Esophagus squamous epithelium (tissue), 5 donors: Measurements from ENCODE around the gene SRGAP3. TPM values are rescaled to one million over a fixed set of nuclear protein-coding genes. Genes with fewer than 3 reads are reported as not detected.

Experiments
- DNase-seq: peaks from one replicate; lab custom pipeline; 2025; lab: John Stamatoyannopoulos, UW
- H3K27ac ChIP-seq, 4 donors: fragments of 200-600 bp; sonication (generic); one replicate each; pipeline ENCODE4 v1.5.1; 2016 to 2019; ENCODE audit warnings: mild to moderate bottlenecking in 1 of 4
- H3K27me3 ChIP-seq, 4 donors: fragments of 200-600 bp; sonication (generic); 1 replicate in 3 of 4; 2 replicates in 1 of 4; pipeline versions ENCODE4 v1.5.1 to v1.6.0; 2017 to 2021; ENCODE audit warnings: antibody characterized with exemption in 1 of 4
- H3K36me3 ChIP-seq, 3 donors: fragments of 200-600 bp; sonication (generic); one replicate each; pipeline ENCODE4 v1.5.1; 2016 to 2019
- H3K4me1 ChIP-seq, 3 donors: fragments of 200-600 bp; sonication (generic); one replicate each; pipeline ENCODE4 v1.5.1; 2017 to 2019
- H3K4me3 ChIP-seq, 4 donors: fragments of 200-600 bp; sonication (generic); 1 replicate in 3 of 4; 2 replicates in 1 of 4; pipeline ENCODE4 v1.5.1; 2016 to 2019; ENCODE audit warnings: mild to moderate bottlenecking in 2 of 4, moderate library complexity in 1 of 4
- H3K9me3 ChIP-seq, 3 donors: fragments of 200-600 bp; sonication (generic); one replicate each; pipeline ENCODE4 v1.5.1; 2016 to 2019
- CTCF ChIP-seq, 6 experiments: fragments of 450-650 bp in 4 of 6; fragments of 200-600 bp in 2 of 6; sonication (generic) in 2 of 6; IDR thresholded peaks; one replicate each; pipeline ENCODE4 v1.5.1; 2016 to 2019; ENCODE audit warnings: antibody characterized with exemption in 6 of 6, mild to moderate bottlenecking in 4 of 6, moderate library complexity in 4 of 6
- POLR2A ChIP-seq, 4 donors: fragments of 450-650 bp; IDR thresholded peaks; one replicate each; pipeline ENCODE4 v1.6.1; 2017; ENCODE audit warnings: antibody characterized with exemption in 4 of 4, mild to moderate bottlenecking in 4 of 4, moderate library complexity in 3 of 4
- WGBS, 2 donors: methylation state at CpG; one replicate each; pipeline ENCODE4 v1.1.5; 2018; 5-methylcytosine and 5-hydroxymethylcytosine counted together
- intact Hi-C: fragments of 100-400 bp; cut with DNase I; formaldehyde crosslinking; loops from one replicate; pipeline ENCODE4 v1.15.0; 2022
- total RNA-seq, 4 donors: library from RNA; depleted of rRNA; stranded (reverse); fragments of >200 nt; gene quantifications; one replicate each; pipeline ENCODE4 v1.1.0, GENCODE V29; 2016
- donor health status: DM: yes; HTN: yes; CAD: no.

SRGAP3 gene
- total RNA-seq, 4 donors from 2014 or later, result 4.0 to 15.8 (median 6.6) TPM

GRCh38 chr3:9045371-9045770, 204.1 kb downstream of the SRGAP3 start:
- H3K27ac ChIP-seq, result no peak overlapping the region
- peaks cover 0 to 39% (median 0%) of the 10 kb centered on the region in 3 donors for H3K36me3 ChIP-seq
- DNase-seq, result no peak
- intact Hi-C loops, result no loop called here
- no peak overlapping the region for H3K4me3 ChIP-seq
- no peaks in the 10 kb centered on the region for H3K4me1 ChIP-seq
- 90 to 92% methylated on average over 7 of the region's 7 CpGs for WGBS, 2 donors
- no peaks in the 10 kb centered on the region for H3K27me3 ChIP-seq
- TF ChIP-seq POLR2A (IDR thresholded peaks at IDR 0.05), result no peak
- TF ChIP-seq CTCF (IDR thresholded peaks at IDR 0.05), result no peak
- H3K9me3 ChIP-seq, result no peaks in the 10 kb centered on the region

- Histone ChIP-seq H3K27me3 (no peaks in the 10 kb centered on the region), H3K36me3 (peaks cover 0 to 27% (median 0%) of the 10 kb centered on the region in 3 donors), H3K27ac (no peak overlapping the region), H3K4me1 (no peaks in the 10 kb centered on the region), H3K9me3 (no peaks in the 10 kb centered on the region), H3K4me3 (no peak overlapping the region)
- intact Hi-C loops, result no loop called here
- TF ChIP-seq CTCF (IDR thresholded peaks at IDR 0.05) (no peak), POLR2A (IDR thresholded peaks at IDR 0.05) (no peak)
- 85 to 86% methylated on average over 4 to 6 of the region's 6 CpGs for WGBS, 2 donors
- DNase-seq, result no peak
Observed at GRCh38 chr3:9043063-9043462, 206.4 kb downstream of the SRGAP3 start.

GRCh38 chr3:9041626-9042025, 207.8 kb downstream of the SRGAP3 start:
- H3K4me1 ChIP-seq, result peaks cover 0 to 11% (median 8%) of the 10 kb centered on the region in 3 donors
- peaks cover 0 to 14% (median 0%) of the 10 kb centered on the region in 3 donors for H3K36me3 ChIP-seq
- no peaks in the 10 kb centered on the region for H3K9me3 ChIP-seq
- TF ChIP-seq POLR2A (IDR thresholded peaks at IDR 0.05) (no peak), CTCF (IDR thresholded peaks at IDR 0.05) (no peak)
- DNase-seq, result no peak
- no peak overlapping the region for H3K27ac ChIP-seq
- H3K27me3 ChIP-seq, result no peaks in the 10 kb centered on the region
- no peak overlapping the region for H3K4me3 ChIP-seq
- 76 to 91% methylated on average over 11 to 12 of the region's 12 CpGs for WGBS, 2 donors
- intact Hi-C loops, result no loop called here

- TF ChIP-seq CTCF (IDR thresholded peaks at IDR 0.05) (no peak), POLR2A (IDR thresholded peaks at IDR 0.05) (no peak)
- no peaks in the 10 kb centered on the region for H3K9me3 ChIP-seq
- H3K4me1 ChIP-seq, result peaks cover 0 to 18% (median 8%) of the 10 kb centered on the region in 3 donors
- 72 to 86% methylated on average over 2 of the region's 2 CpGs for WGBS, 2 donors
- H3K36me3 ChIP-seq, result peaks cover 0 to 9% (median 0%) of the 10 kb centered on the region in 3 donors
- intact Hi-C loops, result no loop called here
- DNase-seq, result no peak
- no peaks in the 10 kb centered on the region for H3K27me3 ChIP-seq
- no peak overlapping the region for H3K27ac ChIP-seq
- H3K4me3 ChIP-seq, result no peak overlapping the region
Observed at GRCh38 chr3:9040996-9041395, 208.4 kb downstream of the SRGAP3 start.

GRCh38 chr3:9037144-9037711, 212.2 kb downstream of the SRGAP3 start:
- intact Hi-C loops, result no loop called here
- H3K36me3 ChIP-seq, result no peaks in the 10 kb centered on the region

More at GRCh38 chr3:9037144-9037711, 212.2 kb downstream of the SRGAP3 start:
- DNase-seq, result no peak
- Histone ChIP-seq H3K4me1 (peaks cover 0 to 21% (median 8%) of the 10 kb centered on the region in 3 donors), H3K4me3 (no peak overlapping the region), H3K9me3 (no peaks in the 10 kb centered on the region), H3K27ac (peak overlapping the region in 1 of 4 donors; percentile 42), H3K27me3 (no peaks in the 10 kb centered on the region)
- WGBS, 2 donors, result 46 to 59% methylated on average over 11 of the region's 12 CpGs
- TF ChIP-seq CTCF (IDR thresholded peaks at IDR 0.05), result no peak
- no peak for TF ChIP-seq POLR2A (IDR thresholded peaks at IDR 0.05)
